Keratinocyte (primary cell): ENCODE results near the gene ACSF3.
"Not testable (repeated sequence)": the region's sequence is repeated elsewhere in the genome, so short reads cannot be mapped to it uniquely, and the experiment has no call there.

Experiments used
- CTCF ChIP-seq, 3 experiments: IDR thresholded peaks in 1 of 3; conservative IDR thresholded peaks in 1 of 3; optimal IDR thresholded peaks in 1 of 3; 2 replicates in 2 of 3; 3 replicates in 1 of 3; pipeline versions ENCODE3 to v1.5.1; 2011; ENCODE audit warnings: low read length in 3 of 3, mild to moderate bottlenecking in 3 of 3, moderate library complexity in 2 of 3, control low read depth in 1 of 3, inconsistent platforms in 1 of 3; ENCODE audit not compliant: insufficient read depth in 2 of 3; ENCODE audit errors: extremely low read depth in 1 of 3
- EZH2 ChIP-seq: IDR thresholded peaks from one replicate; pipeline ENCODE4 v1.6.1; 2012; ENCODE audit warnings: inconsistent platforms, mild to moderate bottlenecking, low read length, moderate library complexity

GRCh38 chr16:89185887-89186592, 92.4 kb downstream of the ACSF3 start:
- TF ChIP-seq CTCF (optimal IDR thresholded peaks at IDR 0.05 in 1 of 3, IDR thresholded peaks at IDR 0.05 in 1 of 3, conservative IDR thresholded peaks at IDR 0.05 in 1 of 3; ENCODE audit: extremely low read depth in 1 of 3, insufficient read depth in 2 of 3, low read length in 3 of 3); EZH2: not testable (repeated sequence)
